B cell (primary cell): ENCODE data around the gene CMPK2. TPM values are rescaled to one million over a fixed set of nuclear protein-coding genes. Genes with fewer than 3 reads are reported as not detected.

ENCODE experiments used
- ATAC-seq: fragments of 200-7000 bp; cut with Tn5 transposase; one replicate; pipeline ENCODE4 v1.10.0; 2021; ENCODE audit warnings: low read depth, mild to moderate bottlenecking, moderate number of reproducible peaks, moderate library complexity
- CTCF ChIA-PET: fragments of 350-600 bp; sonication (Branson Sonifier 250); formaldehyde crosslinking; loops from one replicate; lab custom pipeline; 2021; ENCODE audit warnings: antibody characterized with exemption, inconsistent platforms; lab: Charles Lee
- POLR2A ChIA-PET: fragments of 350-600 bp; sonication (Branson Sonifier 250); formaldehyde crosslinking; loops from one replicate; lab custom pipeline; 2021; ENCODE audit warnings: antibody characterized with exemption; lab: Charles Lee
- DNase-seq: peaks from one replicate; pipeline ENCODE4 v3.0.0; 2013
- H2AFZ ChIP-seq: 2 replicates; pipeline ENCODE4 v1.6.1; 2012; ENCODE audit warnings: mild to moderate bottlenecking, low read depth, low read length; ENCODE audit not compliant: insufficient read depth, poor library complexity, severe bottlenecking
- H3K27ac ChIP-seq, 2 donors: 1 replicate in 1 of 2; 2 replicates in 1 of 2; pipeline ENCODE4 v1.5.1; 2012 to 2013; ENCODE audit warnings: low read length in 2 of 2, mild to moderate bottlenecking in 2 of 2, moderate library complexity in 1 of 2
- H3K27me3 ChIP-seq, 4 experiments: fragments of 200-600 bp in 1 of 4; sonication (generic) in 1 of 4; replicated peaks in 1 of 4; 1 replicate in 2 of 4; 2 replicates in 2 of 4; pipeline versions ENCODE4 v1.6.1 to v1.7.0; 2013 to 2016; ENCODE audit warnings: low read length in 3 of 4, mild to moderate bottlenecking in 2 of 4, mixed read lengths in 1 of 4, moderate library complexity in 1 of 4; ENCODE audit not compliant: insufficient read depth in 4 of 4, control insufficient read depth in 3 of 4; ENCODE audit errors: control extremely low read depth in 1 of 4
- H3K36me3 ChIP-seq, 2 experiments: replicated peaks in 1 of 2; 1 replicate in 1 of 2; 2 replicates in 1 of 2; pipeline versions ENCODE4 v1.6.1 to v1.7.1; 2013; ENCODE audit warnings: low read length in 1 of 2; ENCODE audit not compliant: insufficient read depth in 2 of 2, control insufficient read depth in 1 of 2; ENCODE audit errors: control extremely low read depth in 1 of 2, extremely low read depth in 1 of 2
- H3K4me1 ChIP-seq, 2 donors: fragments of 200-600 bp in 1 of 2; sonication (generic) in 1 of 2; 1 replicate in 1 of 2; 2 replicates in 1 of 2; pipeline versions ENCODE4 v1.5.1 to v1.6.1; 2013 to 2017; ENCODE audit warnings: low read length in 2 of 2; ENCODE audit not compliant: control insufficient read depth in 2 of 2, insufficient read depth in 2 of 2
- H3K4me2 ChIP-seq: replicated peaks from 2 replicates; pipeline ENCODE3; 2012; ENCODE audit warnings: mild to moderate bottlenecking, low read depth, low read length; ENCODE audit not compliant: poor library complexity, severe bottlenecking
- H3K4me3 ChIP-seq, 5 experiments: fragments of 200-600 bp in 1 of 5; sonication (generic) in 1 of 5; 1 replicate in 3 of 5; 2 replicates in 2 of 5; pipeline versions ENCODE4 v1.5.1 to v1.7.0; 2011 to 2016; ENCODE audit warnings: low read length in 4 of 5, mild to moderate bottlenecking in 4 of 5, low read depth in 2 of 5, control low read depth in 1 of 5, moderate library complexity in 1 of 5; ENCODE audit not compliant: insufficient read depth in 1 of 5; ENCODE audit errors: control extremely low read depth in 1 of 5, extremely low read depth in 1 of 5
- H3K79me2 ChIP-seq: fragments of 200-600 bp; sonication (generic); one replicate; pipeline ENCODE4 v1.6.0; 2016; ENCODE audit warnings: low read length; ENCODE audit not compliant: control insufficient read depth, insufficient read depth
- H3K9ac ChIP-seq: fragments of 200-600 bp; sonication (generic); 2 replicates; pipeline ENCODE4 v1.6.1; 2017; ENCODE audit warnings: mild to moderate bottlenecking, low read length, moderate library complexity
- H3K9me3 ChIP-seq, 3 donors: one replicate each; pipeline versions ENCODE4 v1.6.1 to v1.7.1; 2013; ENCODE audit warnings: low read length in 2 of 3; ENCODE audit not compliant: control insufficient read depth in 2 of 3, insufficient read depth in 1 of 3; ENCODE audit errors: control extremely low read depth in 1 of 3
- H4K20me1 ChIP-seq: 2 replicates; pipeline ENCODE4 v1.6.0; 2012; ENCODE audit warnings: mild to moderate bottlenecking, low read length; ENCODE audit not compliant: insufficient read depth, control insufficient read depth, poor library complexity, severe bottlenecking
- H3K27ac Mint-ChIP-seq: one replicate; pipeline ENCODE4 v1.8.0; 2021; ENCODE audit warnings: mixed read lengths
- H3K27me3 Mint-ChIP-seq: one replicate; pipeline ENCODE4 v1.8.0; 2021; ENCODE audit warnings: mixed read lengths
- H3K4me1 Mint-ChIP-seq: one replicate; pipeline ENCODE4 v1.8.0; 2021; ENCODE audit warnings: mixed read lengths
- H3K4me3 Mint-ChIP-seq: one replicate; pipeline ENCODE4 v1.8.0; 2021; ENCODE audit warnings: mixed read lengths
- H3K9me3 Mint-ChIP-seq: one replicate; pipeline ENCODE4 v1.8.0; 2022; ENCODE audit warnings: mixed read lengths; ENCODE audit not compliant: insufficient read depth
- CTCF ChIP-seq: fragments of 200-600 bp; IDR thresholded peaks from one replicate; pipeline ENCODE4 v1.8.0; 2022; ENCODE audit warnings: antibody characterized with exemption, mild to moderate bottlenecking
- EZH2 ChIP-seq: IDR thresholded peaks from 2 replicates; pipeline ENCODE4 v1.6.1; 2012; ENCODE audit warnings: borderline replicate concordance, low read depth, mild to moderate bottlenecking, moderate library complexity, low read length; ENCODE audit not compliant: insufficient read depth, poor library complexity, severe bottlenecking
- WGBS: methylation state at CpG from one replicate; pipeline ENCODE4 v1.1.5; 2013; ENCODE audit warnings: missing lambda C conversion rate; ENCODE audit not compliant: insufficient coverage; 5-methylcytosine and 5-hydroxymethylcytosine counted together
- intact Hi-C: fragments of 100-400 bp; cut with micrococcal nuclease; formaldehyde crosslinking; loops from one replicate; pipeline ENCODE4 v1.10.0; 2022
- polyA plus RNA-seq: library from polyadenylated mRNA; depleted of rRNA; stranded (reverse); fragments of >200 nt; gene quantifications from 2 replicates; pipeline ENCODE4 v1.2.3, GENCODE V29; 2012
- total RNA-seq, 2 donors: library from RNA; stranded (reverse); fragments of 120-200 nt in 1 of 2; gene quantifications; 1 replicate in 1 of 2; 2 replicates in 1 of 2; pipeline versions ENCODE4 v1.2.3 to v1.2.4, GENCODE V29; 2013 to 2022

Gene CMPK2
- total and polyA plus RNA-seq, 2 donors (not counting 1 experiment from before 2014, with no cell fraction given) = 1.2 to 2.9 TPM

DNA sequence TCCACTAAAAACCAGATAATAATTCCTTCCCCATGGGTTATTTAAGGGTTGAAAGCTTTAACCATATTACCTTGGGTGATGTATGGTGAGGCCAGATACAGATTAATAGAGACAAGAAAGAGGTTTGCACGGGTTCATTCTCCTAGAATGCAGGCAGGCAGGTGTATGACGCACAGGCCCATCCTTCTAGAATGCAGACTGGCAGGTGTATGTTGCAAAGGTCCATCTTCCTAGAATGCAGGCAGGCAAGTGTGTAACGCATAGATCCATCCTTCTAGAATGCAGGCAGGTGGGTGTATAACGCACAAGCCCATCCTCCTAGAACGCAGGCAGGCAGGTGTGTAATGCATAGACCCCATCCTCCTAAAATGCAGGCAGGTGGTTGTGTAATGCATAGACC lies 15.8 kb upstream of the CMPK2 start:
- Histone ChIP-seq H3K4me1 (peaks cover 12 to 15% of the 10 kb centered on the region in 2 donors), H3K4me2 (no peak overlapping the region), H3K9me3 (no peaks in the 10 kb centered on the region), H2AFZ (no peak overlapping the region), H3K9ac (no peak overlapping the region), H3K36me3 (no peaks in the 10 kb centered on the region), H4K20me1 (no peaks in the 10 kb centered on the region), H3K27ac (no peak overlapping the region), H3K4me3 (no peak overlapping the region), H3K79me2 (peaks cover 4% of the 10 kb centered on the region), H3K27me3 (peaks cover 0 to 8% (median 3%) of the 10 kb centered on the region in 4 experiments)
- intact Hi-C loops = no loop called here
- H3K27ac Mint-ChIP-seq = no peak overlapping the region
- DNase-seq (no peak), ATAC-seq (no peak)
- 90% methylated on average over 2 of the region's 5 CpGs for WGBS
- ChIA-PET CTCF (no interaction called here), POLR2A (no interaction called here)
- TF ChIP-seq EZH2 (no peak), CTCF (no peak)
- no peak overlapping the region for H3K4me3 Mint-ChIP-seq
- peaks cover 15% of the 10 kb centered on the region for H3K27me3 Mint-ChIP-seq
- H3K4me1 Mint-ChIP-seq = peaks cover 23% of the 10 kb centered on the region
- no peaks in the 10 kb centered on the region for H3K9me3 Mint-ChIP-seq

DNA sequence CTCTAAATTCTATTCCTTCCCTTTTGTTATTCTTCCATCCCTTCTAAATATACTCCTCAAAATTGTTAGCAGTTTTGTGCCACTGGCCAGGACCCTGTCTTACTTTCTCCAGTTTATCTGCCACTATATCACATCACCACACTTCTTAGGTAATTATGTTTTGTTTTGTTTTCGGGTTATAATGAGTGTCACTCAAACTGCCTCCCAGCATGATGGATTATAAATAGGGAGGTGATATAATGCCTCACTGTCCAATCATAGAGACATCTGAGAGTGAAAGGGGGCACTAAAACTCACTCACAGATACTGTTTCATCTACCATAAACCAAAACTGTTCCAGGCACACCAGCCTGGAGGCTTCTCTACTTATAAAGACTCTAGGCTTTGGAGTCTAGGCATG lies 15.3 kb upstream of the CMPK2 start:
- Histone ChIP-seq H4K20me1 (no peaks in the 10 kb centered on the region), H3K27me3 (peaks cover 0 to 8% (median 3%) of the 10 kb centered on the region in 4 experiments), H3K4me3 (no peak overlapping the region), H2AFZ (no peak overlapping the region), H3K9me3 (no peaks in the 10 kb centered on the region), H3K36me3 (no peaks in the 10 kb centered on the region), H3K79me2 (peaks cover 4% of the 10 kb centered on the region), H3K4me1 (peaks cover 14 to 15% of the 10 kb centered on the region in 2 donors), H3K27ac (no peak overlapping the region), H3K9ac (no peak overlapping the region), H3K4me2 (no peak overlapping the region)
- Mint-ChIP-seq H3K4me3 (no peak overlapping the region), H3K9me3 (no peaks in the 10 kb centered on the region), H3K27me3 (peaks cover 15% of the 10 kb centered on the region), H3K4me1 (peaks cover 23% of the 10 kb centered on the region), H3K27ac (no peak overlapping the region)
- no peak for TF ChIP-seq EZH2
- TF ChIP-seq CTCF = no peak
- ChIA-PET POLR2A (no interaction called here), CTCF (no interaction called here)
- DNase-seq (no peak), ATAC-seq (no peak)
- WGBS = no CpG with 5 or more reads among the region's 1 CpG
- intact Hi-C loops = no loop called here
